Prostate gland (tissue), 2 donors: ENCODE measurements around the gene ODAD2. TPM values are rescaled to one million over a fixed set of nuclear protein-coding genes. Genes with fewer than 3 reads are reported as not detected.
A peak's percentile ranks its signal among the peaks of the same experiment; 100 is the strongest.

Experiments
- DNase-seq: peaks from one replicate; pipeline ENCODE4 v3.0.0-alpha.2; 2019; ENCODE audit warnings: low spot score
- H3K27ac ChIP-seq, 2 donors: fragments of 200-600 bp; sonication (generic); 2 replicates each; pipeline ENCODE4 v1.5.1; 2017 to 2019
- H3K27me3 ChIP-seq: fragments of 200-600 bp; sonication (generic); replicated peaks from 2 replicates; pipeline ENCODE4 v1.5.1; 2019; ENCODE audit not compliant: insufficient read depth
- H3K36me3 ChIP-seq, 2 donors: fragments of 200-600 bp; sonication (generic); 1 replicate in 1 of 2; 2 replicates in 1 of 2; pipeline versions ENCODE4 v1.5.1 to v1.8.1; 2017 to 2019
- H3K4me1 ChIP-seq: fragments of 200-600 bp; sonication (generic); replicated peaks from 2 replicates; pipeline ENCODE4 v1.5.1; 2019
- H3K4me3 ChIP-seq, 2 donors: fragments of 200-600 bp; sonication (generic); 2 replicates each; pipeline ENCODE4 v1.5.1; 2017 to 2019
- H3K9me3 ChIP-seq: fragments of 200-600 bp; sonication (generic); 2 replicates; pipeline ENCODE4 v1.5.1; 2017
- POLR2A ChIP-seq: fragments of 450-650 bp; IDR thresholded peaks from one replicate; pipeline ENCODE4 v1.6.1; 2016; ENCODE audit warnings: antibody characterized with exemption, mild to moderate bottlenecking
- POLR2AphosphoS5 ChIP-seq: sonication (generic); formaldehyde crosslinking; IDR thresholded peaks from one replicate; pipeline ENCODE4 v1.6.1; 2017; ENCODE audit warnings: antibody characterized with exemption
- WGBS: methylation state at CpG from one replicate; pipeline ENCODE4 v1.1.5; 2018; 5-methylcytosine and 5-hydroxymethylcytosine counted together
- intact Hi-C: fragments of 100-400 bp; cut with DNase I; formaldehyde crosslinking; loops from one replicate; pipeline ENCODE4 v1.14.2; 2022
- total RNA-seq, 2 donors: library from RNA; depleted of rRNA; stranded (reverse); fragments of >200 nt; gene quantifications; one replicate each; pipeline ENCODE4 v1.1.0, GENCODE V29; 2016
- TF ChIP-seq, protein P1 (sequence below), 4 experiments: fragments of 200-600 bp in 2 of 4; fragments of 450-650 bp in 2 of 4; sonication (generic) in 2 of 4; IDR thresholded peaks; 1 replicate in 3 of 4; 2 replicates in 1 of 4; pipeline ENCODE4 v1.5.1; 2016 to 2019; ENCODE audit warnings: antibody characterized with exemption in 4 of 4, mild to moderate bottlenecking in 2 of 4, moderate library complexity in 2 of 4

ODAD2 gene, protein sequence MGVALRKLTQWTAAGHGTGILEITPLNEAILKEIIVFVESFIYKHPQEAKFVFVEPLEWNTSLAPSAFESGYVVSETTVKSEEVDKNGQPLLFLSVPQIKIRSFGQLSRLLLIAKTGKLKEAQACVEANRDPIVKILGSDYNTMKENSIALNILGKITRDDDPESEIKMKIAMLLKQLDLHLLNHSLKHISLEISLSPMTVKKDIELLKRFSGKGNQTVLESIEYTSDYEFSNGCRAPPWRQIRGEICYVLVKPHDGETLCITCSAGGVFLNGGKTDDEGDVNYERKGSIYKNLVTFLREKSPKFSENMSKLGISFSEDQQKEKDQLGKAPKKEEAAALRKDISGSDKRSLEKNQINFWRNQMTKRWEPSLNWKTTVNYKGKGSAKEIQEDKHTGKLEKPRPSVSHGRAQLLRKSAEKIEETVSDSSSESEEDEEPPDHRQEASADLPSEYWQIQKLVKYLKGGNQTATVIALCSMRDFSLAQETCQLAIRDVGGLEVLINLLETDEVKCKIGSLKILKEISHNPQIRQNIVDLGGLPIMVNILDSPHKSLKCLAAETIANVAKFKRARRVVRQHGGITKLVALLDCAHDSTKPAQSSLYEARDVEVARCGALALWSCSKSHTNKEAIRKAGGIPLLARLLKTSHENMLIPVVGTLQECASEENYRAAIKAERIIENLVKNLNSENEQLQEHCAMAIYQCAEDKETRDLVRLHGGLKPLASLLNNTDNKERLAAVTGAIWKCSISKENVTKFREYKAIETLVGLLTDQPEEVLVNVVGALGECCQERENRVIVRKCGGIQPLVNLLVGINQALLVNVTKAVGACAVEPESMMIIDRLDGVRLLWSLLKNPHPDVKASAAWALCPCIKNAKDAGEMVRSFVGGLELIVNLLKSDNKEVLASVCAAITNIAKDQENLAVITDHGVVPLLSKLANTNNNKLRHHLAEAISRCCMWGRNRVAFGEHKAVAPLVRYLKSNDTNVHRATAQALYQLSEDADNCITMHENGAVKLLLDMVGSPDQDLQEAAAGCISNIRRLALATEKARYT
- 1 to 10 TPM; 1.3 to 6.6 TPM for total RNA-seq

DNA sequence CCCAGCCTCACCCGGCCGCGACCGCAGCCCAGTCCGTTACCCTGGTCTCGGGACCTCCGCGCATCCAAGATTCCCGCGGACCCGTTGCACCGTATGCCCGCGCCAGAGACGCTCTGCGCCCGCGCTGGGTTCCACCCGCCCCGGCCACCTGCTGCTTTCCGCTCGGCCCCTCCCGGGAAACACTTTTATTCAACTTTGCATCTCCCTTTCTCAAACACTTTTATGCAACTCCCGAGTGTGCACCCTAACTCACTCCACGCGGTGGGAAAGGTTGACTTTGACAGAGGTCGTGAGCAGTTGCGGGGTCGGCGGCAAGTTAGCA, at the start of gene ODAD2:
TSS of gene ODAD2 (minus strand) at position 126 of the 322 bp plus-strand sequence. CDS start 3,937 bp downstream, outside the sequence.
- intact Hi-C loops: loop anchor here (5.0 kb wide), 2 partner anchors 183 to 257 kb away; no protein-coding TSS in a partner anchor
- TF ChIP-seq, protein P1, sequence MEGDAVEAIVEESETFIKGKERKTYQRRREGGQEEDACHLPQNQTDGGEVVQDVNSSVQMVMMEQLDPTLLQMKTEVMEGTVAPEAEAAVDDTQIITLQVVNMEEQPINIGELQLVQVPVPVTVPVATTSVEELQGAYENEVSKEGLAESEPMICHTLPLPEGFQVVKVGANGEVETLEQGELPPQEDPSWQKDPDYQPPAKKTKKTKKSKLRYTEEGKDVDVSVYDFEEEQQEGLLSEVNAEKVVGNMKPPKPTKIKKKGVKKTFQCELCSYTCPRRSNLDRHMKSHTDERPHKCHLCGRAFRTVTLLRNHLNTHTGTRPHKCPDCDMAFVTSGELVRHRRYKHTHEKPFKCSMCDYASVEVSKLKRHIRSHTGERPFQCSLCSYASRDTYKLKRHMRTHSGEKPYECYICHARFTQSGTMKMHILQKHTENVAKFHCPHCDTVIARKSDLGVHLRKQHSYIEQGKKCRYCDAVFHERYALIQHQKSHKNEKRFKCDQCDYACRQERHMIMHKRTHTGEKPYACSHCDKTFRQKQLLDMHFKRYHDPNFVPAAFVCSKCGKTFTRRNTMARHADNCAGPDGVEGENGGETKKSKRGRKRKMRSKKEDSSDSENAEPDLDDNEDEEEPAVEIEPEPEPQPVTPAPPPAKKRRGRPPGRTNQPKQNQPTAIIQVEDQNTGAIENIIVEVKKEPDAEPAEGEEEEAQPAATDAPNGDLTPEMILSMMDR (IDR thresholded peaks at IDR 0.05): no peak
- no peak for TF ChIP-seq POLR2AphosphoS5
- TF ChIP-seq POLR2A: no peak
- Histone ChIP-seq H3K27ac (peak within 1 kb of the TSS; percentile 61 to 74), H3K4me1 (no peaks in the 10 kb centered on the region), H3K36me3 (no peaks in the 10 kb centered on the region), H3K4me3 (peak within 1 kb of the TSS; percentile 45 to 46), H3K9me3 (no peaks in the 10 kb centered on the region), H3K27me3 (no peaks in the 10 kb centered on the region)
- no peak for DNase-seq
- 3% methylated on average over 30 of the region's 30 CpGs for WGBS

DNA sequence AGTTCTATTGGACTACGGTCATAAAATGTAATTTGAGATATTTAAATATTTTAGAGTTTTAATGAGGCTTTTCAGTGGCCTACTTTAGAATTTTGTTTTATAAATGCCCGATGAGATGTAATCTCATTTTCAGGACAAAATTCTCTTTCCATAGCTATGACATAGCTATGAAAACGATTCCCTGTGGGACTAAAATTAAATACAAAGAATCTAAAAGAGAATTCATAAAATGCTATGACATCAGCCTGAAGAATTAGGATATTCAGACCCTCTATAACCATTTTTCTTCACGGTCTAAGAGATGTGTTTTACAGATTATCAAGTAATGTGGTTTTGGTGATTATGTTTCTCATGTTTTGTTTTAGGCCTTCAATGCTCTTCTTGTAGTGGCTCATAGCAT, 48.2 kb upstream of the ODAD2 start:
- no peaks in the 10 kb centered on the region for H3K27me3 ChIP-seq
- WGBS: 39% methylated on average over 4 of the region's 4 CpGs
- no peaks in the 10 kb centered on the region for H3K36me3 ChIP-seq
- intact Hi-C loops: no loop called here
- TF ChIP-seq POLR2AphosphoS5: no peak
- TF ChIP-seq, protein P1 (IDR thresholded peaks at IDR 0.05): no peak
- TF ChIP-seq POLR2A: no peak
- H3K9me3 ChIP-seq: no peaks in the 10 kb centered on the region
- H3K27ac ChIP-seq: no peak overlapping the region
- H3K4me3 ChIP-seq: no peak overlapping the region
- no peak for DNase-seq
- no peaks in the 10 kb centered on the region for H3K4me1 ChIP-seq

DNA sequence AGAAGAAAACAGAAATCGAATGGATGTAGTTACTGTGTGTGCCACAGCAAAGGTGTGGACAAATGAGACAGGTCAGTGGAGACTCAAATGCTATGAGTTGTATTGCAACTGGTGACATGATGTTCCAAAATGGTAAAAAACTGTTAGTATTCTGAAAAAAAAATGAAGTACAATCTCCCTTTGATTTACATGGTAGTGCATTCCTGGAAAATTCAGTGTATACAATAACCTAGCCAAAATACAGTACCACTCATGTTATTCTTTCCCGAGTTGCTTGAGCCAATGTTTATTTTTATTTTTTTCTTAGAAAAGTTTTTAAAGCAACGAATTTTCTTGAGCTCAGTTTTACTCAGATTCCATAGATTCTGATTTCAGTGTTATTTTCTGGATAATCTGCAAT, 47.7 kb upstream of the ODAD2 start:
- TF ChIP-seq, protein P1 (IDR thresholded peaks at IDR 0.05): no peak
- TF ChIP-seq POLR2AphosphoS5 (no peak), POLR2A (no peak)
- Histone ChIP-seq H3K27ac (no peak overlapping the region), H3K4me1 (no peaks in the 10 kb centered on the region), H3K4me3 (no peak overlapping the region), H3K36me3 (no peaks in the 10 kb centered on the region), H3K9me3 (no peaks in the 10 kb centered on the region), H3K27me3 (no peaks in the 10 kb centered on the region)
- DNase-seq: no peak
- intact Hi-C loops: no loop called here
- WGBS: 55% methylated on average over 3 of the region's 3 CpGs

DNA sequence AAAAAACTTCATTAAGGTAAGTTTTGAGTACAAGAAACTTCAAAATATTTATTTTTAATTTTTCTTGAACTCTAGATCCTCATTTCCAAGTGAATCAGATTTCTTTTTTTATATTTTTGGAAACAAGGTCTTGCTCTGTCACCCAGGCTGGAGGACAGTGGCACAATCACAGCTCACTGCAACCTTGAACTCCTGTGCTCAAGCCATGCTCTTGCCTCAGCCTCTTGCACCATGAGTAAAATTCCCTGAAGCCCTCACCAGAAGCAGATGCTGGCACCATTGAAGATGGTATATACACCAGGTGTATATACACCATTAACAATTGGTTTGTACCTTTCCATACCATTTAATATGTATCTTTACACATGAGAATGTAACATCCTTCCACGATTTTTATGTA, 45.1 kb upstream of the ODAD2 start:
- Histone ChIP-seq H3K4me3 (no peak overlapping the region), H3K27me3 (no peaks in the 10 kb centered on the region), H3K4me1 (no peaks in the 10 kb centered on the region), H3K36me3 (no peaks in the 10 kb centered on the region), H3K9me3 (no peaks in the 10 kb centered on the region), H3K27ac (no peak overlapping the region)
- 85% methylated on average over 1 of the region's 1 CpG for WGBS
- no peak for DNase-seq
- TF ChIP-seq, protein P1 (IDR thresholded peaks at IDR 0.05): no peak
- TF ChIP-seq POLR2AphosphoS5: no peak
- no peak for TF ChIP-seq POLR2A
- intact Hi-C loops: no loop called here
